ENCODE measurements around the gene TCF3.
"Not testable (repeated sequence)": the region's sequence is repeated elsewhere in the genome, so short reads cannot be mapped to it uniquely, and the experiment has no call there.

- not testable (repeated sequence) for TF ChIP-seq CTCF, POLR2AphosphoS5 (IDR thresholded peaks at IDR 0.05)
Measured at GRCh38 chr19:1640893-1641448, 11.4 kb downstream of the TCF3 start.
